Heart right ventricle (tissue), 16 donors: ENCODE data around the gene VCAN. TPM values are rescaled to one million over a fixed set of nuclear protein-coding genes. Genes with fewer than 3 reads are reported as not detected.

Experiments
- ATAC-seq, 8 donors: fragments of 200-7000 bp; cut with Tn5 transposase; one replicate each; pipeline ENCODE4 v1.9.1; 2020; ENCODE audit warnings: mild to moderate bottlenecking in 8 of 8, moderate library complexity in 8 of 8, moderate number of reproducible peaks in 1 of 8
- DNase-seq, 2 donors: peaks; one replicate each; pipeline ENCODE4 v3.0.0-alpha.2; 2020
- H3K27ac ChIP-seq, 10 donors: fragments of 200-600 bp; sonication (generic) in 2 of 10; one replicate each; pipeline versions ENCODE4 v1.5.0 to v1.8.0; 2020 to 2022; ENCODE audit warnings: mild to moderate bottlenecking in 3 of 10
- H3K27me3 ChIP-seq, 7 donors: fragments of 200-600 bp; one replicate each; pipeline ENCODE4 v1.8.0; 2021 to 2022; ENCODE audit warnings: mild to moderate bottlenecking in 2 of 7
- H3K36me3 ChIP-seq, 9 donors: fragments of 200-600 bp; sonication (generic) in 1 of 9; one replicate each; pipeline versions ENCODE4 v1.5.0 to v1.8.0; 2020 to 2022; ENCODE audit warnings: mild to moderate bottlenecking in 2 of 9
- H3K4me1 ChIP-seq, 9 donors: fragments of 200-600 bp; sonication (generic) in 1 of 9; one replicate each; pipeline versions ENCODE4 v1.5.0 to v1.8.0; 2020 to 2022; ENCODE audit warnings: mild to moderate bottlenecking in 4 of 9
- H3K4me3 ChIP-seq, 10 donors: fragments of 200-600 bp; sonication (generic) in 2 of 10; one replicate each; pipeline versions ENCODE4 v1.5.0 to v1.8.0; 2020 to 2022; ENCODE audit warnings: mild to moderate bottlenecking in 7 of 10, moderate library complexity in 2 of 10
- H3K9me3 ChIP-seq, 11 donors: fragments of 200-600 bp in 10 of 11; sonication (generic) in 2 of 11; one replicate each; pipeline versions ENCODE4 v1.5.0 to v1.8.0; 2013 to 2022; ENCODE audit warnings: mild to moderate bottlenecking in 2 of 11, control low read depth in 1 of 11, moderate library complexity in 1 of 11
- WGBS, 2 donors: extraction: QIAGEN DNeasy Blood & Tissue Kit; methylation state at CpG; one replicate each; pipeline ENCODE4 v1.1.7; 2013; ENCODE audit warnings: inconsistent platforms in 1 of 2; 5-methylcytosine and 5-hydroxymethylcytosine counted together
- intact Hi-C, 10 donors: fragments of 100-400 bp; cut with DNase I; formaldehyde crosslinking; loops; one replicate each; pipeline versions ENCODE4 v1.11.1 to v1.14.2; 2022
- polyA plus RNA-seq, 2 donors: library from polyadenylated mRNA; stranded (reverse); fragments of 200-250 nt; gene quantifications; one replicate each; pipeline ENCODE4 v1.2.3, GENCODE V29; 2013
- total RNA-seq, 10 donors: library from RNA; stranded (reverse); fragmentation: NEBNext Ultra II Directional in 3 of 10; extraction: Animal tissue kit (Norgen Biotek cat#: 25700) in 3 of 10; gene quantifications; one replicate each; pipeline versions ENCODE4 v1.2.1 to v1.2.4, GENCODE V29; 2021 to 2023
- TF ChIP-seq, protein P1 (sequence below), 9 donors: fragments of 200-600 bp; sonication (generic) in 2 of 9; IDR thresholded peaks; one replicate each; pipeline versions ENCODE4 v1.5.0 to v1.8.0; 2021 to 2022; ENCODE audit warnings: antibody characterized with exemption in 9 of 9, mild to moderate bottlenecking in 5 of 9, moderate library complexity in 1 of 9
- donor health status: Arrhythmogenic right ventricular cardiomyopathy.
- donor health status: ischemic (EF 13 %, LVEDD 7.1; RV severe dilation, severe dysfunction).
- donor health status: healthy with polysubstance abuse.
- donor health status: DM: no; HTN: yes; CAD: no.
- donor health status: DM: no; HTN: no; CAD: no.
- donor health status: ischemic (EF 25% LVEDD 6.9; RV normal size, moderate dysfunction).
- donor health status: ischemic (EF 25% LVEDD 5.7; RV mildly dilated, moderate dysfunction).
- donor health status: healthy.
- donor health status: DM: yes; HTN: yes; CAD: no.
- donor health status: Ischemic cardiomyopathy.
- donor health status: ischemic (EF 35%, LVEDD 5.7; RV mildly dilated, moderate dysfunction).
- donor health status: nonischemic (EF 11% LVEDD 7.7; RV severe dilation, severe dysfunction).
- donor health status: DM: yes; HTN: yes; CAD: no.
- donor health status: PGD.
- donor health status: ischemic (EF 29% LVEDD 5.4; RV normal size, mild dysfunction).
- donor health status: nonischemic (EF 23%, LVEDD 6.1; RV moderate dilation, normal function).

The VCAN gene
- total and polyA plus RNA-seq, 12 donors = 10.6 to 93.7 (median 26.3) TPM

DNA sequence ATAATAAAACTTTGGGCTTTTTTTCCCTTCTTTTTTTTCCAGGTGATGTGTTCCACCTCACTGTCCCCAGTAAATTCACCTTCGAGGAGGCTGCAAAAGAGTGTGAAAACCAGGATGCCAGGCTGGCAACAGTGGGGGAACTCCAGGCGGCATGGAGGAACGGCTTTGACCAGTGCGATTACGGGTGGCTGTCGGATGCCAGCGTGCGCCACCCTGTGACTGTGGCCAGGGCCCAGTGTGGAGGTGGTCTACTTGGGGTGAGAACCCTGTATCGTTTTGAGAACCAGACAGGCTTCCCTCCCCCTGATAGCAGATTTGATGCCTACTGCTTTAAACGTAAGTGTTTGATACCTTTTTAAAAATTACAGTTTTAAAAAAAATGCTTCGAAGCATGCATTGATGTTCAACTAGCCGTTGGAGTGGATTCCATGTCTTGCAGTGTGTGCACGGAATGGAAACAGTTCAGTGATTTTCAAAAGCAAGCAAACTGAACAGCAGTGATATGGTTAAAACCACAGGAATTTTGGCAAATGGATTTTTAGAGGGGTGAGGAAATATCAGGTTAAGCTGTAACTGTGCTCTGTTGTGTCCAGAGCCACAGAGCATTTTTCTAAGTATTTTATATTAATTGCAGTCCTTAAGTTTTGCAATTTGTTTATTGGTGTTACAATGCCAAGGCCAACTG, 40.7 kb downstream of the VCAN start:
- peaks cover 0 to 19% (median 10%) of the 10 kb centered on the region in 9 donors for H3K4me1 ChIP-seq
- ATAC-seq = no peak
- no peak overlapping the region for H3K4me3 ChIP-seq
- intact Hi-C loops = no loop called here
- TF ChIP-seq, protein P1, sequence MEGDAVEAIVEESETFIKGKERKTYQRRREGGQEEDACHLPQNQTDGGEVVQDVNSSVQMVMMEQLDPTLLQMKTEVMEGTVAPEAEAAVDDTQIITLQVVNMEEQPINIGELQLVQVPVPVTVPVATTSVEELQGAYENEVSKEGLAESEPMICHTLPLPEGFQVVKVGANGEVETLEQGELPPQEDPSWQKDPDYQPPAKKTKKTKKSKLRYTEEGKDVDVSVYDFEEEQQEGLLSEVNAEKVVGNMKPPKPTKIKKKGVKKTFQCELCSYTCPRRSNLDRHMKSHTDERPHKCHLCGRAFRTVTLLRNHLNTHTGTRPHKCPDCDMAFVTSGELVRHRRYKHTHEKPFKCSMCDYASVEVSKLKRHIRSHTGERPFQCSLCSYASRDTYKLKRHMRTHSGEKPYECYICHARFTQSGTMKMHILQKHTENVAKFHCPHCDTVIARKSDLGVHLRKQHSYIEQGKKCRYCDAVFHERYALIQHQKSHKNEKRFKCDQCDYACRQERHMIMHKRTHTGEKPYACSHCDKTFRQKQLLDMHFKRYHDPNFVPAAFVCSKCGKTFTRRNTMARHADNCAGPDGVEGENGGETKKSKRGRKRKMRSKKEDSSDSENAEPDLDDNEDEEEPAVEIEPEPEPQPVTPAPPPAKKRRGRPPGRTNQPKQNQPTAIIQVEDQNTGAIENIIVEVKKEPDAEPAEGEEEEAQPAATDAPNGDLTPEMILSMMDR (IDR thresholded peaks at IDR 0.05) = no peak
- H3K36me3 ChIP-seq = peaks cover 0 to 55% (median 0%) of the 10 kb centered on the region in 9 donors
- 95 to 97% methylated on average over 13 of the region's 13 CpGs for WGBS, 2 donors
- no peak for DNase-seq
- no peak overlapping the region for H3K27ac ChIP-seq
- no peaks in the 10 kb centered on the region for H3K27me3 ChIP-seq
- no peaks in the 10 kb centered on the region for H3K9me3 ChIP-seq

DNA sequence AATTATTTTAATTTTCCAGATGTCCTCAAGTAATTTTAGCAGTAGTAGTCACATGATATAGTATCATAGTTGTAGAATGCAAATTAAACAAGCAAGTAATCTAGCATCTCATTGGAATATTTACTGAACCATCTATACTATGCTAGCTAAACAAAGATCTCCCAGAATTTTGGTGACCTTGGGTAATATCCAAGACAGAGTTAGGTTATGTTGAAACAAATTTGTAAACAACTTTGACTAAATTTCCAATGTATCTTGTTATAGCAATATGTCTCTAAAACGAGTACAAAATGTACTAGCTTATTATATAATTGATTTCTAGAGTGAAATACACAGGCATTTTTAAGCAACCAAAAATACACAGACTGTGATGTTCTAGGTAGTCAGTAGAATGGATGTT, 41.5 kb downstream of the VCAN start:
- peaks cover 0 to 19% (median 10%) of the 10 kb centered on the region in 9 donors for H3K4me1 ChIP-seq
- no peaks in the 10 kb centered on the region for H3K27me3 ChIP-seq
- no peak for ATAC-seq
- TF ChIP-seq, protein P1 (IDR thresholded peaks at IDR 0.05) = no peak
- no peak overlapping the region for H3K27ac ChIP-seq
- 71 to 78% methylated on average over 1 of the region's 1 CpG for WGBS, 2 donors
- DNase-seq = no peak
- intact Hi-C loops = no loop called here
- no peak overlapping the region for H3K4me3 ChIP-seq
- H3K9me3 ChIP-seq = no peaks in the 10 kb centered on the region
- H3K36me3 ChIP-seq = peaks cover 0 to 62% (median 0%) of the 10 kb centered on the region in 9 donors

DNA sequence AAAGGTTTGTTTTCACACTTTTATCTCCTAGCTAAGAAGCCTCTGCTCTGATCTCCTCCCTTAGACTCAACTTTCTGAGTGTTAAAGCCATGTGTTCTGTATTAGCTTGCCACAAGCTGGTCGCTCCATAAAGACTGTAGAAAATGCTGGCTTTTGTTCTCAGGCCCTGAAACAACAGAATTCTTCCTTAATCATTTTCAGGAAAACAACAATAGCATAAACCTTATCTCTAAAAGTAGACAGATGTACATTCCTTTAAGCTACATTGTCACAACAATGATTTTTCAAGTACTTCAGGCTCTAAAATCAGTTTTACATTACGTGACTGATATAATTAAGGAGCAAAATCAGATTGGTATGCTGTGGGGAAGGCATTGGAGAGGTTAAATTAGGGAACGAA, 41.9 kb downstream of the VCAN start:
- Histone ChIP-seq H3K27me3 (no peaks in the 10 kb centered on the region), H3K4me3 (no peak overlapping the region), H3K36me3 (peaks cover 0 to 67% (median 0%) of the 10 kb centered on the region in 9 donors), H3K4me1 (peaks cover 0 to 19% (median 10%) of the 10 kb centered on the region in 9 donors), H3K27ac (no peak overlapping the region), H3K9me3 (no peaks in the 10 kb centered on the region)
- ATAC-seq (no peak), DNase-seq (no peak)
- WGBS, 2 donors = 68 to 72% methylated on average over 3 of the region's 3 CpGs
- intact Hi-C loops = no loop called here
- TF ChIP-seq, protein P1 (IDR thresholded peaks at IDR 0.05) = no peak

DNA sequence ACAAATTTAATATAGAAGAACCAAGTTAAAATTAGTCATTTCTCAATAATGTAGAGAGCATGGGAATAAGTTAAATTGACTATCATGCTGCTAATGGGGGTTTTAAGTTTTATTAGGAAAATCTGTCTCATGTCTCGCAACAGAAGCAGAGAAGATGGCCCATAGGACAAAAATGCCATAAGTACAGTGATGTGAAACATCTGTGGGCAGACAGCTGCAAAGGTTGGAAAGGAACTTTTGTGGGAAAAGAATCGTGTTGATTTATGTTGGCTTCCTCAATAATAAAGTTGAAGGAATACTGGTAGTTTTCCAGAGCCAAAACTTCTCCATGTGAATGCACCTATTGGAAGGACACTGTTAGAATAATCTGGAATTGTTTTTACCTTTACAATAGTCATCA, 44.8 kb downstream of the VCAN start:
- intact Hi-C loops = no loop called here
- H3K4me1 ChIP-seq = peaks cover 0 to 4% (median 0%) of the 10 kb centered on the region in 9 donors
- H3K27me3 ChIP-seq = no peaks in the 10 kb centered on the region
- H3K36me3 ChIP-seq = peaks cover 0 to 93% (median 0%) of the 10 kb centered on the region in 9 donors
- WGBS, 2 donors = 66 to 70% methylated on average over 2 of the region's 2 CpGs
- no peak overlapping the region for H3K4me3 ChIP-seq
- H3K9me3 ChIP-seq = no peaks in the 10 kb centered on the region
- DNase-seq = no peak
- TF ChIP-seq, protein P1 (IDR thresholded peaks at IDR 0.05) = no peak
- ATAC-seq = peak in 3 of 8 donors; percentile 30 to 56 (median 45)
- peak overlapping the region in 3 of 10 donors; percentile 6 to 42 (median 11) for H3K27ac ChIP-seq
